ENCODE results near the gene DAGLA.

Gene DAGLA

DNA sequence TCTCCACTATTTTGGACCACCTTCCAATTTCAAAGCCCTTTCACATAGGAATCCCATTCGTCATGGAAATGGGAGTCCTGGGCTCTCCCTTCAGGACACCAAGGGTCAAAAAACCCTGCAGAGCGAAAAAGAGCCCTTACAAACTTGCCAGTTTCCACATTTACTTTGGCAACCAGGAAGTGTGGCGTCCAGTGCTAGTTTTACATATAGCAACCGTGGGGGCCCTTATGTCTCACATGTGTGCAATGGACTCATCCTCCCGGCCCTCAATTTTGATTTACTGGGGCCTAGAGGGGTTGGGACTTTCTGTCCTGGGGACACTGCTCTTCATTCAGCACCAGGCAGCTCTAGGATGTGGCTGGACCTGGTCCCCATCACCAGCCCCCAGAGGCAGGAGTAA is 33.7 kb downstream of the DAGLA start:
- no peaks in the 10 kb centered on the region for H3K9me3 ChIP-seq
- TF ChIP-seq, protein P1, sequence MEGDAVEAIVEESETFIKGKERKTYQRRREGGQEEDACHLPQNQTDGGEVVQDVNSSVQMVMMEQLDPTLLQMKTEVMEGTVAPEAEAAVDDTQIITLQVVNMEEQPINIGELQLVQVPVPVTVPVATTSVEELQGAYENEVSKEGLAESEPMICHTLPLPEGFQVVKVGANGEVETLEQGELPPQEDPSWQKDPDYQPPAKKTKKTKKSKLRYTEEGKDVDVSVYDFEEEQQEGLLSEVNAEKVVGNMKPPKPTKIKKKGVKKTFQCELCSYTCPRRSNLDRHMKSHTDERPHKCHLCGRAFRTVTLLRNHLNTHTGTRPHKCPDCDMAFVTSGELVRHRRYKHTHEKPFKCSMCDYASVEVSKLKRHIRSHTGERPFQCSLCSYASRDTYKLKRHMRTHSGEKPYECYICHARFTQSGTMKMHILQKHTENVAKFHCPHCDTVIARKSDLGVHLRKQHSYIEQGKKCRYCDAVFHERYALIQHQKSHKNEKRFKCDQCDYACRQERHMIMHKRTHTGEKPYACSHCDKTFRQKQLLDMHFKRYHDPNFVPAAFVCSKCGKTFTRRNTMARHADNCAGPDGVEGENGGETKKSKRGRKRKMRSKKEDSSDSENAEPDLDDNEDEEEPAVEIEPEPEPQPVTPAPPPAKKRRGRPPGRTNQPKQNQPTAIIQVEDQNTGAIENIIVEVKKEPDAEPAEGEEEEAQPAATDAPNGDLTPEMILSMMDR (IDR thresholded peaks at IDR 0.05; ENCODE audit: low read depth, low read length), result no peak
- no peaks in the 10 kb centered on the region for H3K4me1 ChIP-seq
- no peaks in the 10 kb centered on the region for H3K27me3 ChIP-seq
- no peak for DNase-seq
- H3K36me3 ChIP-seq, result no peaks in the 10 kb centered on the region
- no peak overlapping the region for H3K4me3 ChIP-seq (ENCODE audit: low read depth, low read length)

DNA sequence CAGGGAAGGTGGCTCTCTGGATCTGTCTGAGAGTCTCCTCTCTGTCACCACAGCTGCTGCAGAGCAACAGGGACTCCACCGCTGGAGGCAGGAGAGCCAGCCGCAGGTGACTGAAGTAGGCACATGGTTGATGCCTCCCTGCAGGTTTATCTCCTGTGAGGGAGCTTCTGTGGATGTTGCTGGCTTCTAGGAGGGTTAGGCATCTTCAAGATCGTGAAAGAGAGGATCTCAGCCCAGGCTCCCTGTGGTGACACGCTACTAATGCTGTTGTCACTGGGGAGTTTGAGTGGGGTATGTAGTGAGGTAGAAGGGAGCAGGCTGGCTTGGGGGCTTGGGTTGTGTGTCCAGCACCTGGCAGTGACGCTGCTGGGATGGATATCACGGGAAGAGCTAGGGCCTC is 34.1 kb downstream of the DAGLA start:
- no peak for DNase-seq
- H3K9me3 ChIP-seq, result no peaks in the 10 kb centered on the region
- H3K4me1 ChIP-seq, result no peaks in the 10 kb centered on the region
- H3K4me3 ChIP-seq (ENCODE audit: low read depth, low read length), result no peak overlapping the region
- no peaks in the 10 kb centered on the region for H3K36me3 ChIP-seq
- no peaks in the 10 kb centered on the region for H3K27me3 ChIP-seq
- TF ChIP-seq, protein P1 (IDR thresholded peaks at IDR 0.05; ENCODE audit: low read depth, low read length), result no peak

DNA sequence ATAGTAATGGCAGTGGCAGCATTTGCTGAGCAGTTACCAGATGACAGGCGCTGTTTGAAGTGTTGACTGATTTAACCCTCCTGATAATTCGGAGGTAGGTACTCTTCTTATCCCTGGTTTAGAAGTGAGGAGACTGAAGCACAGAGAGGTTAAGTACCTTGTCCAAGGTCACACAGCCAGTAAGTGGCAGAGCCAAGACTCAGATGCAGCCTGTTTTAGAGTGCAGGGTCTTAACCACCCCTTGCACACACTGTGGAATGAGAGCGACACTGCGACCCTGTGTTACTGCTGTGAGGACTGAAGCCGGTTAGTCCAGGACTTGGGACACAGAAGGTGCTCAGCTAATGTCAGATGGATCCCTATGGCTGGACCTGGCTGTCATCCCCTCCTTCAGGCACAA is 34.7 kb downstream of the DAGLA start:
- Histone ChIP-seq H3K36me3 (no peaks in the 10 kb centered on the region), H3K27me3 (no peaks in the 10 kb centered on the region), H3K9me3 (no peaks in the 10 kb centered on the region), H3K4me3 (ENCODE audit: low read depth, low read length) (no peak overlapping the region), H3K4me1 (no peaks in the 10 kb centered on the region)
- TF ChIP-seq, protein P1 (IDR thresholded peaks at IDR 0.05; ENCODE audit: low read depth, low read length), result no peak
- no peak for DNase-seq

DNA sequence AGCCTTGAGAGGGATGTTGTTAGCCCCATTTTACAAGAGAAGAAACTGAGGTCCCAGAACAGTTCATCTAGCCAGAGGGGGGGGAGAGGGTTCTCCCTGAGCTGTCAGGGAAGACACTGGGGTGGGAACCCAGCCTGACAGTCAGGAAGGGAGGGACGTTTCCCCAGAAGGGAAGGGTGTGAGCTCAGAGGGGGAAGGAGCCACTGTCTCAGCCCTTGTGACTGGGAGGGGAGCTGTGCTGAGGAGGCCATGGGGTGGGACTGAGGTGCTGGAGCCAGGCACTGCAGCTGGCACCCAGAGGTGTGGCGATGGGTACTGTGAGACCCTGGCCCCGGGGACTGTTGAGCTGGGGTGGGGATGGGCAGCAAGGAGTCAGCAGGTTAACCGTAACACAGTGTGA is 35.7 kb downstream of the DAGLA start:
- TF ChIP-seq, protein P1 (IDR thresholded peaks at IDR 0.05; ENCODE audit: low read depth, low read length), result no peak
- no peaks in the 10 kb centered on the region for H3K36me3 ChIP-seq
- no peaks in the 10 kb centered on the region for H3K27me3 ChIP-seq
- H3K4me3 ChIP-seq (ENCODE audit: low read depth, low read length), result no peak overlapping the region
- H3K9me3 ChIP-seq, result no peaks in the 10 kb centered on the region
- H3K4me1 ChIP-seq, result no peaks in the 10 kb centered on the region
- no peak for DNase-seq

DNA sequence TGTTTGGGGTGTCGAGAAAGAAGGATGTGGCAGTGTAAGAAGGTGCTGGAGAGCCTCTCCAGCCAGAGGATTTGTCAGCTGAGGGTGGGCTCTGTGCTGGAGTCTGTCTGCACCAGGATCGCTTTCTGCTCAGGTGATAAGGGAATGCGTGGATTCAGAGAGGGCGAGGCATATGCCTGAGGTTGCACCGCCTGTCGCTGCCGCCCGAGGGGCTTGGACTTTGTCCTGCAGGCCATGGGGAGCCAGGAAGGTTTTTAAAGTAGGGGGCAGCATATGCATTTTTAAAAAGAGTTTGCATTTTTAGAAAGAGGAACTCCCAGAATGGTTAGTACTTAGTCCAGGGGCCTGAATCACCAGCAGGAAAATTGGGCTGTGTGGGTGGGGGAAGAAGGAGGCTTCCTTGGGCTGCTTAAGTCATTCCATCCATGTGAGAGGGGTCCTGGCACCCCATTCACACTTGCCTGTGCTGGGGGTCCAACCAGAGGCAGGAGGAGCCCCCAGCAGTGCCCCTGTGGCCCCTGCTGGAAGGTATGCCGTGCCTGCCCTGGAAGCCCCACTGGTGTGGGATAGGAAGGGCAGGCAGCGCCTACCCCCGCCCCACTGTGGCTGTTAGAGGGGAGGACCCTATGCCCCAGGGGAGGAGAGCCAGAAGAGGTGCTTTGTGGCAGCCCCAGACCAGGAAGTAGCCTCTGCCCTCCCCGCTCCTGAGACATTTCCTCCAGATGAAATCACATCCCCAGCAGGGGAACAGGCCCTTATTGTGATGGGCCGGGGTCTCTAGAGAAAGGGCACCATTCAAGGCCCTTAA is 36.5 kb downstream of the DAGLA start:
- Histone ChIP-seq H3K4me3 (ENCODE audit: low read depth, low read length) (no peak overlapping the region), H3K9me3 (no peaks in the 10 kb centered on the region), H3K27me3 (no peaks in the 10 kb centered on the region), H3K36me3 (no peaks in the 10 kb centered on the region), H3K4me1 (no peaks in the 10 kb centered on the region)
- TF ChIP-seq, protein P1 (IDR thresholded peaks at IDR 0.05; ENCODE audit: low read depth, low read length), result no peak
- no peak for DNase-seq

DNA sequence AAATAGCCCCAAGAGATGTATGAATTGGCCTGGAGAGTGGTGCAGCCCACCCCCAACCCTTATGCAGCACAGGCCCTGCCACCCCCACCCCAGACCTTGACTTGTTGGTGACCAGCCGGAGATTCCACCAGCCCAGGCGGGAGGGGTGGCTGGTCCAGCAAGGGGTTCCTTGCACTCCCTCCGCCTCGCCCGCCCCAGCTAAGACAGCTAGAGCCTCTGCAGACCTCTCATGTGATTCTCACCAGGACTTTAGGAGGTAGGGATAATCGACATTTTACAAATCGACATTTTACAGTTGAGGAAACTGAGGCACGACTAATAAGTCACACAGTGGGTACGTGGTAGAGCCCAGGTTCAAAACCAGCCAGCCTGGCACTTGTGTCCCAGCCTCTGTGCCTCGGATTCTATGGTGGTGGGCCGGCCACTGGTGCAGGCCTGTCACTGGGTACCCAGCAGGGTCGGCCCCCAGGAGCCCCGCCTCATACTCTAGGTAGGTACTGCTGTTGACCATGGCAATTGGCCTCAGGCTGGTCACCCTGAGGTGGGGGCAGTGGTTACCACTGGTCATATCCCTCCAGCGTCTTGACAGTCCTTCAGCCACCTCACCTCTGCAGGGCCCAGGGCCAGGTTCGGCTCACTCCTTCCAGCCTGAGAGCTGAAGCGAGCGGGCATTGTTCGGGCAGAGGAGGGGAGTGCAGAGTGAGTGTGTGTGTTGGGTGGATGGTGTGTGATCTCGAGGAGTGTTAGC is 37.3 kb downstream of the DAGLA start:
- H3K4me1 ChIP-seq, result no peaks in the 10 kb centered on the region
- H3K27me3 ChIP-seq, result no peaks in the 10 kb centered on the region
- no peaks in the 10 kb centered on the region for H3K9me3 ChIP-seq
- no peak for DNase-seq
- TF ChIP-seq, protein P1 (IDR thresholded peaks at IDR 0.05; ENCODE audit: low read depth, low read length), result no peak
- H3K36me3 ChIP-seq, result no peaks in the 10 kb centered on the region
- H3K4me3 ChIP-seq (ENCODE audit: low read depth, low read length), result no peak overlapping the region
